Mesenteric fat pad (tissue), 1 donor: ENCODE measurements around the gene KLHDC8A. TPM values are rescaled to one million over a fixed set of nuclear protein-coding genes. Genes with fewer than 3 reads are reported as not detected.
"Not testable (repeated sequence)": the region's sequence is repeated elsewhere in the genome, so short reads cannot be mapped to it uniquely, and the experiment has no call there.

Source experiments
- DNase-seq: peaks from one replicate; pipeline ENCODE4 v3.0.0-alpha.2; 2020; ENCODE audit warnings: low spot score
- long read RNA-seq: library from polyadenylated mRNA; unstranded; transcript quantifications from one replicate; pipeline ENCODE4 v2.0.0, GENCODE V29; 2020
- total RNA-seq: library from RNA; stranded (reverse); fragmentation: NEBNext Ultra II Directional; extraction: Animal tissue kit (Norgen Biotek cat#: 25700); gene quantifications from one replicate; pipeline ENCODE4 v1.2.1, GENCODE V29; 2021
- donor health status: DM: yes; HTN: yes; CAD: no.

Gene KLHDC8A, protein sequence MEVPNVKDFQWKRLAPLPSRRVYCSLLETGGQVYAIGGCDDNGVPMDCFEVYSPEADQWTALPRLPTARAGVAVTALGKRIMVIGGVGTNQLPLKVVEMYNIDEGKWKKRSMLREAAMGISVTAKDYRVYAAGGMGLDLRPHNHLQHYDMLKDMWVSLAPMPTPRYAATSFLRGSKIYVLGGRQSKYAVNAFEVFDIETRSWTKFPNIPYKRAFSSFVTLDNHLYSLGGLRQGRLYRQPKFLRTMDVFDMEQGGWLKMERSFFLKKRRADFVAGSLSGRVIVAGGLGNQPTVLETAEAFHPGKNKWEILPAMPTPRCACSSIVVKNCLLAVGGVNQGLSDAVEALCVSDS
- total RNA-seq: not detected
- long read RNA-seq: 0 reads

DNA sequence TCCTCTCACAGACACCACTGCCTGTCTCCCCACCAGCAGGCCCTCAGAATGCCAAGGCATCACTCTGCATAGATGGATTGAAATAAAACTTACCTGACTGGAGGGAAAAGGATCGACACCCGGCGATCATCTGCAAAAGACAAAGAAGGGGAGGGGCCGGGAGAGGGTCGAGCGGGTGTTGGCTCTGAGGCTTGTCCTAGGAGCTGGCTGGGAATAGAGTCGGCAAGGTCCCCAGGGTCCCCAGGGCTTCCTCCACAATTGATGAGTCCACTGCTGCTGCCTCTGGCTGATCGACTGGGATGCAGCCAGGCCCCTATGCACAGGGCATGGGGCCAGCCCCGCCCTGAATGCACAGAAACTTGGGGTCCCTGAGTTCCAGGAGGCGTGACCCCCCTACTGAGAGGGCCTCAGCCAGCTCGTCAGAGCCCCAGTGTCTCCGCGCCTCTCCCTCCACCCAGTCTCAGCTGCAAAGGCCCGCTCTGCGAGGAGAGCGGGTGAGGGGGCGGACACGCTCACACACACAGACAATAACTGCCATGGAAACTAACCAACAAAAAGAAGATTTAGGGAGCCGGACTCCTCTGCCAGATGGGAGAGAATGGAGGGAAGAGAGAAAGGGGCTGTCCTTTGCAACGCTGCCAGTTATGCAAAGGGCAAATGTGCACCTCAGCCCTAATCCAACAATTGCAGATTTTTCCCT is at the start of gene KLHDC8A:
KLHDC8A (minus strand) TSS at position 483 of the 700 bp plus-strand sequence. CDS start 13,318 bp downstream, outside the sequence.
- DNase-seq: no peak

DNA sequence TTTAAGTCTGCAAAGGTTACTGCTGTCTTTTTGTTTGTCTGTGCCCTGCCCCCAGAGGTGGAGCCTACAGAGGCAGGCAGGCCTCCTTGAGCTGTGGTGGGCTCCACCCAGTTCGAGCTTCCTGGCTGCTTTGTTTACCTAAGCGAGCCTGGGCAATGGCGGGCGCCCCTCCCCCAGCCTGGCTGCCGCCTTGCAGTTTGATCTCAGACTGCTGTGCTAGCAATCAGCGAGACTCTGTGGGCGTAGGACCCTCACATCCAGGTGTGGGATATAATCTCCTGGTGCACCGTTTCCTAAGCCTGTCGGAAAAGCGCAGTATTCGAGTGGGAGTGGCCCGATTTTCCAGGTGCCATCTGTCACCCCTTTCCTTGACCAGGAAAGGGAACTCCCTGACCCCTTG is 49.5 kb upstream of the KLHDC8A start:
- DNase-seq: not testable (repeated sequence)

DNA sequence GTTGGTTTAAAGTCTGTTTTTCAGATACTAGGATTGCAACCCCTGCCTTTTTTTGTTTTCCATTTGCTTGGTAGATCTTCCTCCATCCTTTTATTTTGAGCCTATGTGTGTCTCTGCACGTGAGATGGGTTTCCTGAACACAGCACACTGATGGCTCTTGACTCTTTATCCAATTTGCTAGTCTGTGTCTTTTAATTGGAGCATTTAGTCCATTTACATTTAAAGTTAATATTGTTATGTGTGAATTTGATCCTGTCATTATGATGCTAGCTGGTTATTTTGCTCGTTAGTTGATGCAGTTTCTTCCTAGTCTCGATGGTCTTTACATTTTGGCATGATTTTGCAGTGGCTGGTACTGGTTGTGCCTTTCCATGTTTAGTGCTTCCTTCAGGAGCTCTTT is 47.8 kb upstream of the KLHDC8A start:
- not testable (repeated sequence) for DNase-seq

DNA sequence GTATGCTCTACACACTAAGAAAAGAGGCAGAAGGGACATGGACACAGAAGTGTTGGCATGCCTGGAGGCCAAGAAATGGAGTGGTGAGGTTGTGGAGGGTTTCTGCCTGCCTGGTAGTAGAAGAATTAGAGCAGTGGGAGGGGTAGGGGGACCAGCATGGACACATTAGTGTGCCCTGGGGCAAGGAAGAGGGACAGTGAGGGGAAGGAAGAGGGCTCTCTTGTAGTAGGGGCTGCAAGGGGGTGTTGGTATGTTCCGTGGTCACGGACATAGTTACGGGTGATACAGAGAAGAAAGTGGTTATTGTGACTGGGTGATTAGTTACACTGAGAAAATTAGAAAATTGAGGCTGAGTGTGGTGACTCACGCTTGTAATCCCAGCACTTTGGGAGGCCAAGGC is 41.9 kb upstream of the KLHDC8A start:
- no peak for DNase-seq

DNA sequence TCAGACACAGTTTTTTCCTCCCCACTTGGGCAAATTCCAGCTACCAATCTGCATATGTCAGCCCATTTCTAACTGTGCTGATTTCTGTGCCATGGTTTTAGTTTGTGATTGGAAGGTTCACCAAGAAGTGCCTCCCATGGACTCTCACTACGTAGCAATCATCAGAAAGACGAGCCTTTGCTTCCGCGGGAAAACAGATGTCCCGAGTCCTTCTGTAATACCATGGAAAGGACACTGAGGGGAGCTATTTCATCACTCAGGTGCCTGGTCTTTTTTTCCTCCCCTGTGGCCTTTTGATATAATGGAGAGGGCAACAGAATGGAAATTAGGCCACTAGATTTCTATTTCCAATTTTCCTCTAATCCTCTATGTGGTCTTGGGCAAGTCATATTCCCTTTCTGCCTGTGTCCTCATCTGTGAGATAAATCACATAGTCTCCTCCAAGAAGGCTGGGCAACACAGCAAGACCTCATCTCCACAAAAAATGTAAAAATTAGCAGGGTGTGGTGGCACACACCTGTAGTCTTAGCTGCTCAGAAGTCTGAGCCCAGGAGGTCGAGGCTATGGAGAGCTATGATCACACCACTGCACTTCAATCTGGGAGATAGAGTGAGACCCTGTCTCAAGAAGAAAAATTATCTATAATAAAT is 40.4 kb upstream of the KLHDC8A start:
- DNase-seq: no peak

DNA sequence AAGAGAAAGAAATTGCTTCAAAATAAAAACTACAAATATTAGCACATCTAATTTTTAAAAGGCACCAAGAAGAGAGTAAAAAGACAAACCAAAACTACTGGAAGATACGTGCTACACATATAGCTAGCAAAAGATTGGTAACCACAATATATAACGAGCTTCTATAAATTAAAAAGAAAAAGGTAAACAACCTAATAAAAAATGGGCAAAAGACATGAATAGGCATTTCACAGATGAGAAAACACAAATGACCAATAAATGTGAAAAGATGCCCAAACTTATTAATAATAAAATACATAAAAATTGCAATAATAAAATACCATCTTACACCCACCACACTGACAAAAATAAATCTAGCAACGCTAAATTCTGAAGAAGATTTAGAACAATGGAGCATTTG is 38.9 kb upstream of the KLHDC8A start:
- no peak for DNase-seq

DNA sequence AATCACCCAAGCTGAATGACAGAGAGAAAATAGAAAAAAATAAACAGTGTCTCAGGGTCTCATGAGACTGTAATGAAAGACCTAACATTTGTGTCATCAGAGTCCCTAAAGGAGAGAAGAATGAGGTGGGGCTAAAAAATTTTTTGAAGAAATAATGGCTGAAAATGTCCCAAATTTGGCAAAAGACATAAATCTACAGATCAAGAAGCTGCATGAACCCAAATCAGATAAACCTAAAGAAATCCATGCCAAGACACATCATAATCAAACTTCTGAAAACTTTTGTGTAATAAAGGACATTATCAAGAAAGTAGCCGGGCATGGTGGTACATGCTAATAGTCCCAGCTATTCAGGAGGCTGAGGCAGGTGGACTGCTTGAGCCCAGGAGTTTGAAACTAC is 35.9 kb upstream of the KLHDC8A start:
- DNase-seq: no peak

DNA sequence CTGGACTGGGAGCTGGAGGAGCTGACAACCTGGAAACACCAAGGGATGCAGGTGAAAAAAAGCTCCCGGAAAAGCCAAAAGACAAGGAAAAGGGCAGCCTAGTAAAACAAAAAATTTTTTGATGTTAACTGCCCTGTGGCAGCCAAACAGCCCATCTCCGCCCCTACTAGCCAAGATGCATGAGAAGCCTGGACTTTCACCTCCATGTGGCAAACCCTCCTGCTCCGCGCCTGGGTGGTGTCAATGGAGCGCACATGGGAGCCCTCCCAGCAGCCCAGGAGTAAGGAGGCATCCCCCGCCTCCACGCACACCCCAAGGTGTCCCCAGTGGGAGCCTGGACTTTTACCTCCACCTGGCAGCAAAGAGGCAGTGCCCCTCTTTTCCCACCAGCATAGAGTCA is 34.7 kb upstream of the KLHDC8A start:
- DNase-seq: no peak

DNA sequence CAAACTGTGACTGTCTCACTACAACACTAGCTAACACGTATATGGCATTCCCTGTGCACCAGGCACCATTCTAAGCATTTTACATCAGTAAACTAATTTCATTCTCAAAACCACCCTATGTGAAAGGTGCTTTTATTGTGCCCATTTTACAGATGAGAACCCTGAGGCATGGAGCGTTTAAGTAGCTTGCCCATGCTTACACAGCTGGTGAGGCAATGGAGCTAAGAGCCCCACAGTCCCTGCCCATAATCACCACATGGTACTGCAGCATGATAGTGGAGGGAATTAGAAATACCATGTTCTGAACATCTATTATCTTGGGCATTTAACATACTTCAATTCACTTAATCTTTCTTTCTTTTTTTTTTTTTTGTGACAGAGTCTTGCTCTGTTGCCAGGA is 31.1 kb upstream of the KLHDC8A start:
- no peak for DNase-seq

DNA sequence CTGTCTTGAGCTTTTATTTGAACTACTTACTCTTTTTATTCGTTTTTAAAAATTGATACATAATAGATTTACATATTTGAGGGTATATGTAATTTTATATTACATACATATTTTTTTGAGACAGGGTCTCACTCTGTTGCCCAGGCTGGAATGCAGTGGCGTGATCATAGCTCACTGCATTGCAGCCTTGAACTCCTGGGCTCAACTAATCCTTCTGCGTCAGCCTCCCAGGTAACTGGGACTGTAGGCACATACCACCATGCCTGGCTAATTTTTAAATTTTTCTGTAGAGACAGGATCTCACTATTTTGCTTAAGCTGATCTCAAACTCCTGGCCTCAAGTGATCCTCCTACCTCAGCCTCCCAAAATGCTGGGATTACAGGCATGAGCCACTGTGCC is 26.3 kb upstream of the KLHDC8A start:
- DNase-seq: not testable (repeated sequence)

DNA sequence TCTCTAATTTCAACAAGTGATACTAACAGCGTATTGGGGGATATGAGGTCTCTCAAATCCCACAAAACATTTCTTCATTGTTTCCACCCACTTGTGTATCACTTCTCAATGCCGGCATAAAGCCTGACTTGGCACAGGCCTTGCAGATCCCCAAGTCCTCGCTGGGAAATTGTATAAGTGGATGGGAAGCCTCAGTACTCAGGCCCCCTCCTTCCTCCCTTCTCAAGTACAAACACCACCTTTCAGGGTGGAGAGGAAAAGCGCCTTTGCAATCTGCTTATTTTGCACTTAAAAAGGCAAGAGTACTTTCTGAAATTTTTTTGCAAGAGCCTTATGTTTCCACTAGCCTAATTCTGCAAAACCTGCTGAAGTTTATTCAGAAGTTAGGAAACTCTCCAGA is 25.8 kb upstream of the KLHDC8A start:
- DNase-seq: no peak

DNA sequence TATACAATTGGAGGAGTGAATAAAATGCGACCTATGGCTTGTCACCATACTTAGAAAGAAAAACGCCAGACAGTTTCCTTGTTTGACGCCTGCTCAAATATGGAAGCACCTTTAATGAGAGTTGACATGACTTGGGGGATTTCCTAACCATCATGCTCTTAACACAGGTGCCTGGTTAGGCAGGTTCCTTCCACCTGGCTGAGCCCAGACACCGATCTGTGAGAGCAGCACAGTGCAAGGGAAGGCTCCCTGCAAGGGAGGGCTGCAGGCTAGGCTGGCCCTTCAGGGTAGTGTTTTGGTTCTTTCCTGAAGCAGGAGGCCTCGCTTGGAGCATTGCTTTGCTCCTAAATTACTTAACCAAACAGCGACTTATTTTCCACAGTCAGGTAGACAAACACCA is 24.6 kb upstream of the KLHDC8A start:
- no peak for DNase-seq

DNA sequence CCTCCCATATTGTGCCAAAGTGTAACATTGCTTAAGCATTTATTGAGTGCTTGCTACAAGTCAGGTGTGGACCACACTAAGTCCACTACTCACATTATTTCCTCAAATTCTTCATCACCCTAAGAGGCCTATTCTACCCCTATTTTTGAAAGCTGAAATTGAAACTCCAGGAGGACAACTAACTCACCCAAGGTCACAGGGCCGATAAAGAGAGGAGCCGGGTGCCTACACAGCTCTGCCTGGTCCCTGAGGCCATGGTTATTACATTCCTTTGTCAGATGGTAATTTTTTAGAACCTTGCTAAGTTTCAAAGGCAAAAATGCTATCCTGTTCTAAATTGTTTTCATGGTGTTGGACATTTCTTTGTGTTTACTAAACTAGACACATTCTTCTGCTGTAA is 24.2 kb upstream of the KLHDC8A start:
- no peak for DNase-seq

DNA sequence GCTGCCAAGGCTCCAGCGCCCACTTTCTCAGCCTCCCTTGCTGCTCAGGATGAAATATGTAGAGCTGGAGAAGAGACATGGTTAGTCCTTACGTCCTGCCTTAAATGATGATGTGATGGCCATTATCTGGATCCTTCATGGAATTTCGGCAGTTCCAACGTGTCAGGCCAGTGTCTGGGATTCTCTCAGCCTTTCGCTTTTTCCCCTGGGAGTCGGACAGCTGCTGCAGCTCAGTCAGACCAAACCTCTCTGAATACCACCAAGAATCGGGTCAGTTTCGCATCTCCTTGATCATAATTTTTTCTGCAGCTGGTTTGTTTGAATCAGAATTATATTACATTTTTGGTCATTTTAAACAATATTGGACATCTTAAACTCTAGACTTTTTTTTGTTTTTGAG is 22.3 kb upstream of the KLHDC8A start:
- no peak for DNase-seq

DNA sequence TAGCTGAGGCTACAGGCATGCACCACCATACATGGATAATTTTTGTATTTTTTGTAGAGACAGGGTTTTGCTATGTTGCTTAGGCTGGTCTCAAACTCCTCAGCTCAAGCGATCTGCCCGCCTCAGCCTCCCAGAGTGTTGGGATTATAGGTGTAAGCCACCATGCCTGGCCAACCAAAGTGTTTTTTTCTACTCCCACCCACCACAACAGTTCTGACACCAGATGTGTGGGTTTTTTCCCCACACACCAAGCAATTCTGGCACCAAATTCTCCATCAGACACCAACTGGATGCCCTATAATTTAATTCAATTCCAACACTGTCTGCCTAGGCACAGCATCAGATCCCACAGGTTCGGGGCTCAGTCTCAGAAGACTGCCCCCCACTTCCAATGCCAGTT is 20.6 kb upstream of the KLHDC8A start:
- DNase-seq: no peak

DNA sequence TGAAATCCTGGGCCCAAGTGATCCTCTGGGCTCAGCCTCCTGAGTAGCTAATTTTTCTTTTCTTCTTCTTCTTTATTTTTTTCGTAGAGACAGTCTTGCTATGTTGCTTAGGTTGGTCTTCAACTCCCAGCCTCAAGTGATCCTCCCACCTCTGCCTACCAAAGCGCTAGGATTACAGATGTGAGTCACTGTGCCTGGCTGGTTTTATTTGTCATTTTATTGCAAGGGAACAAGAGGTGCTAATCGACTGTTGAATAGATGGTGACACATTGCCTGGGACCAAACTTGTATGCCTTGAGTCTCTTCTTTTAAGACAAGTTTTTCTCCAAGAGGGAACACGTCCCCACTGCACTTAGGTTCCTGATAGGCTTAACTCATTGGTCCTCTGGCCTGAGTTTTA is 20.0 kb upstream of the KLHDC8A start:
- DNase-seq: no peak

DNA sequence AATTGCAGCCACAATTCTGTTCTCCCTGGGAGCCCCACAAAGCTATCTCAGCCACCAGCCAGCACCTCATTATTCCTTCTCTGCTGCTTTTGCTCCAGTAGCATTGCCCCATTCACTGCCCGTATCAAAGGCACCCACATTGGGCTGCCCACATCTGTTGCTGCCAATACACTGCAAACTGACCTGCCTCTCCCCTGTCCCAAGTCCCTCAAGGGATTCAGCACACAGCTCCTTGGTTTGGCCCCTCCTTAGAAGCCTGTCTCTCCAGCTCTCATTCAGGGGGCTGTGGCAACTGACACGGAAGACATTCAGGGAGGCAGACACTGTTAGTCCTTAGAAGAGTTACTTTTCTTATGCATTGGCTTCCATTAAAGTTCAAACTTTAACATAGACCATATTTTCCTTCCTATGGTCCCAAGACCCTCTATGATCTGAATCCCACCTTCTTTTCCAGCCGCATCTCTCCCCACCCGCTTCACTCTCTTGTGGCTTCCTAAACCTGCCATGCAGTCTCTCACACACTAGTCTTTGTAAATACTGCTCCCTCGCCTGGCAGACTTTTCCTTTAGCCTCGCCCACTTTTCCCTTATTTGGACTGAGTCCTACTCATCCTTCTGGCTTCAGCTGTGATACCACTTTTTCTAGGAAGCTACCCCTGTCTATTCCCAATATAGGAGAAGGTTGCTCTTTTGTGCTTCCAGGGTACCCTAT is 19.3 kb upstream of the KLHDC8A start:
- DNase-seq: peak; percentile 67

DNA sequence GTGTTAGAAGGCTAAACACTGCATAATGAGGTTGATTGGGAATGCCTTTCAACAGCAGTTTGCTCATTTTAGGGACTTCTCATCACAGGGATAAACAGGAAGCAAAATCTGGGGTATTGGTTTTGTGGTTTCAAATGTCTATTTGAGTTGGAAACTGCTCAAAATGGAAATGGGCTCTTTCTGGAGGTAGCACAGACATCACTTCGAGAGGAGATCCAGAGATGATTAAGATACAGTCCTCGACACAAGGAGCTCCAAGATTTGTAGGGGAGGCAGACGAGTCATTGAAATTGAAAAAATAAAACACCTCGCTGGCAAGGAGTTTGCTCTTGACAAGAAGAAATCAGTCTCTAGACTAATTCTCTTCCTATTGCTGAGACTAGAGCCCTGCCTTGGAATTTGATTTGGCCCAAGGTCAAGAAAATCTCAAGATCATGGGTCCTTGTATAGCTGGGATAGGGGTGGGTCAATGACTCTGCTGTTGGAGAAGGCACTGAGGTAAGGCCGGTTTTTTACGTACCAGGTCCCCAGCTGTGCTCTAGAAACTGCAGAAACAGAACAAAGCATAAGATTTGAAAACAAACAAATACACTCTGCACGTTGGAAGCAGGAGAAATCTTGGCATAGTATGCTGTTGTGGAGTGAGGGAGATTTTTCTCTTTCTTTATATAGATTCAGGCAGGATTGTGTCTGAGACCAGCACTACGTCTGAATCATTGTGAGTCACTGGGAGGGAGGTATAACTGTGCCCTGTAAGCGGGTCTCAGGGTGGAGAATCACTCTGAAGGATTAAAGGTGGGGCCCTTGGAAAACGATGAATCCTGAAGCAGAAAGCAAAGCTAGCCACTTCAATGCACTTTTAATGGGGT is 17.7 kb upstream of the KLHDC8A start:
- DNase-seq: peak; percentile 5

DNA sequence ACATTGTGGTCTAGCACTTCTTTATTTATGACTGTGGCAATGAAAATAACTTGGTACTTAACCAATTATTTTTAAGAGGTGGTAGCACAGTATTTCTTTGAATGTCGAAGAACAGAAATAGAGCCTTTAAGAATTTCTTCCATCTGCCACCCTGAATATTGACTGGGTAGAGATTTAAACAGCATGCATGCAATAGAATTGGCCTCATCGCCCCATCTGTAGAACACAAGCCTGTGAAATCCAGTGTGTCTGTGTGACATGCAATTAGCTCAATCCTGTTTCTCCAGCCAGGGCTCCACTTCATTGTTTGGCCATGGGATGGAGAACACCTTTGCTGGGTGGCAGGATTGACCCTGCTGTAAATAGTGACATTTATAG is 17.1 kb upstream of the KLHDC8A start:
- DNase-seq: peak; percentile 26

DNA sequence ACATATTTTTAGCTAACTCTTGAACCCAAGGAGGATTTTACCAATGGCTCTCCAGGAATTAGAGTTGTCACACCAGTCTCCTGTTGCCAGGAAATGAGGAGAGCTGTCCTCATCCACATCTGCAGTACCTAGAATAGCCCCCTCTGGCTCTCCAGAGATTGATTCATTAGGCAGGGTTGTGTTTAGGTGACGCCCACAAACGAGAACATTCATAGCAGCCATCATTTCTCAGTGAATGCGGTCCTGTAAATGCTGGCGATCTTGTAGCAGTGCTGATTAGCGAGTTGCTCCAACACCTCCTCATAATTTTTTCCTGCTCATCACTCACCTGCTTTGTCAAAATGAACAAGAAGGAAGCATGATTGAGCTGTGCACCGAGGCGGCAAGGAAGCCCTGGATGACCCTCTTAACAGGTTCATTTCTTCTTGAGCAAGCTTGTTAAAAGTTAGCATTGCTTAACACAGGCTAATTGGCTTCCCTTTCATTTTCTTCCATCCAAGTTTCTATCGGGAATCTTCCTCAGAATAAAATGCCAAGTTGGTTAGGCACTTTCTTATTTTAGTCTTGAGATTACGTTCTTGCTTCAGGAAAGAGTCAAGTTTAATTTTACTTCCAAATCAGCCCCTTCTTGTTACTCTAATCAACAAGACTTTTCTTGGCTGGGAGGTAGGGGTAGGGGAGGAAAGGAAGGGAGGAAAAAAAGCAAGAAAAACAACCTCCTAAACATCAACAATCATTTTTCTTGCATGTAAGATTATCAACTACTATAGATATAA is 16.5 kb upstream of the KLHDC8A start:
- peak; percentile 18 for DNase-seq
